SK-N-SH (cell line): ENCODE results near the gene DHRS7C. TPM values are rescaled to one million over a fixed set of nuclear protein-coding genes. Genes with fewer than 3 reads are reported as not detected.

Experiments used
- CTCF ChIA-PET: fragments of 300-600, 350-600 bp; formaldehyde crosslinking; extraction: SDS; loops from one replicate; lab custom pipeline; 2021; lab: Yijun Ruan, JAX
- POLR2A ChIA-PET: fragments of 350-600 bp; sonication (Branson Sonifier 250); formaldehyde crosslinking; extraction: SDS; loops from one replicate; lab custom pipeline; 2020; ENCODE audit warnings: antibody characterized with exemption, inconsistent platforms; lab: Yijun Ruan, JAX
- DNase-seq: peaks from one replicate; pipeline ENCODE4 v3.0.0; 2012
- H2AFZ ChIP-seq: fragments of 200-600 bp; sonication (generic); 2 replicates; pipeline ENCODE4 v1.8.1; 2016; ENCODE audit warnings: antibody characterized with exemption, mild to moderate bottlenecking, low read depth
- H3F3A ChIP-seq: fragments of 200-600 bp; sonication (generic); replicated peaks from 2 replicates; pipeline ENCODE3; 2016; ENCODE audit warnings: antibody characterized with exemption, mild to moderate bottlenecking; ENCODE audit not compliant: insufficient read depth
- H3K27ac ChIP-seq, 2 experiments: fragments of 200-500 bp in 1 of 2; fragments of 200-600 bp in 1 of 2; sonication (Bioruptor generic) in 1 of 2; sonication (generic), shearing (Covaris generic) in 1 of 2; 2 replicates each; pipeline versions ENCODE4 v1.5.1 to v1.6.1; 2014 to 2016; ENCODE audit warnings: low read depth in 2 of 2, inconsistent platforms in 1 of 2, low read length in 1 of 2, mild to moderate bottlenecking in 1 of 2, mixed read lengths in 1 of 2
- H3K27me3 ChIP-seq: fragments of 200-600 bp; sonication (generic), shearing (Covaris generic); 2 replicates; pipeline ENCODE4 v1.6.1; 2016; ENCODE audit warnings: mixed run types; ENCODE audit not compliant: insufficient read depth
- H3K36me3 ChIP-seq, 2 experiments: fragments of 200-500 bp in 1 of 2; fragments of 200-600 bp in 1 of 2; sonication (Bioruptor generic) in 1 of 2; sonication (generic) in 1 of 2; replicated peaks in 1 of 2; 2 replicates each; pipeline versions ENCODE3 to v1.5.1; 2014 to 2016; ENCODE audit warnings: low read length in 1 of 2, mild to moderate bottlenecking in 1 of 2; ENCODE audit not compliant: insufficient read depth in 2 of 2, control insufficient read depth in 1 of 2
- H3K4me1 ChIP-seq, 2 experiments: fragments of 200-500 bp in 1 of 2; fragments of 200-600 bp in 1 of 2; sonication (Bioruptor generic) in 1 of 2; sonication (generic), shearing (Covaris generic) in 1 of 2; 2 replicates each; pipeline versions ENCODE4 v1.5.1 to v1.6.1; 2014 to 2016; ENCODE audit warnings: low read depth in 1 of 2, low read length in 1 of 2, mixed run types in 1 of 2; ENCODE audit not compliant: insufficient read depth in 2 of 2, control insufficient read depth in 1 of 2
- H3K4me2 ChIP-seq: fragments of 200-600 bp; sonication (generic), shearing (Covaris generic); 2 replicates; pipeline ENCODE4 v1.6.1; 2017; ENCODE audit warnings: mixed run types
- H3K4me3 ChIP-seq, 2 experiments: fragments of 200-500 bp in 1 of 2; fragments of 200-600 bp in 1 of 2; sonication (Bioruptor generic) in 1 of 2; sonication (generic), shearing (Covaris generic) in 1 of 2; 2 replicates each; pipeline versions ENCODE4 v1.5.1 to v1.8.1; 2014 to 2016; ENCODE audit warnings: low read depth in 2 of 2, inconsistent platforms in 1 of 2, low read length in 1 of 2, mild to moderate bottlenecking in 1 of 2, mixed read lengths in 1 of 2, moderate library complexity in 1 of 2
- H3K79me2 ChIP-seq: fragments of 200-600 bp; sonication (generic); 2 replicates; pipeline ENCODE4 v1.8.1; 2017; ENCODE audit warnings: mild to moderate bottlenecking; ENCODE audit not compliant: insufficient read depth
- H3K9ac ChIP-seq: fragments of 200-600 bp; sonication (generic); 2 replicates; pipeline ENCODE4 v1.6.1; 2017; ENCODE audit warnings: mixed run types
- H3K9me2 ChIP-seq: fragments of 200-600 bp; sonication (generic); 2 replicates; pipeline ENCODE4 v1.6.1; 2017; ENCODE audit warnings: mixed run types
- H3K9me3 ChIP-seq: fragments of 200-600 bp; sonication (generic); 2 replicates; pipeline ENCODE4 v1.6.1; 2017; ENCODE audit warnings: mixed run types, mild to moderate bottlenecking, moderate library complexity
- H4K20me1 ChIP-seq: fragments of 200-600 bp; sonication (generic); 2 replicates; pipeline ENCODE4 v1.6.1; 2017; ENCODE audit warnings: mild to moderate bottlenecking, mixed run types; ENCODE audit not compliant: insufficient read depth
- CHD2 ChIP-seq: fragments of 150-350 bp; IDR thresholded peaks from 2 replicates; pipeline ENCODE4 v1.6.1; 2018; ENCODE audit warnings: low read length; ENCODE audit not compliant: partially characterized antibody
- EP300 ChIP-seq, 2 experiments: IDR thresholded peaks; 2 replicates each; pipeline versions ENCODE4 v1.4.0 to v1.6.1; 2012; ENCODE audit warnings: borderline replicate concordance in 1 of 2, low read depth in 1 of 2, low read length in 1 of 2
- EZH2phosphoT487 ChIP-seq: fragments of 200-600 bp; sonication (generic); IDR thresholded peaks from 2 replicates; pipeline ENCODE4 v1.6.1; 2017; ENCODE audit warnings: low read depth, mixed run types, mild to moderate bottlenecking, antibody characterized with exemption, moderate library complexity, borderline replicate concordance
- FOSL2 ChIP-seq: IDR thresholded peaks from 2 replicates; pipeline ENCODE4 v1.4.0; 2012; ENCODE audit warnings: low read depth, mild to moderate bottlenecking, moderate library complexity, borderline replicate concordance
- FOXJ3 ChIP-seq: sonication (generic); formaldehyde crosslinking; IDR thresholded peaks from 2 replicates; pipeline ENCODE4 v1.5.1; 2020; ENCODE audit warnings: mild to moderate bottlenecking, missing genetic modification reagents
- GABPA ChIP-seq: IDR thresholded peaks from 2 replicates; pipeline ENCODE4 v1.4.0; 2012; ENCODE audit warnings: low read depth, mild to moderate bottlenecking
- GATA2 ChIP-seq: sonication (generic); formaldehyde crosslinking; IDR thresholded peaks from 2 replicates; pipeline ENCODE4 v1.5.0; 2020; ENCODE audit warnings: mild to moderate bottlenecking, missing genetic modification reagents
- MXI1 ChIP-seq: IDR thresholded peaks from 2 replicates; pipeline ENCODE4 v1.6.1; 2012; ENCODE audit warnings: mild to moderate bottlenecking, low read depth, low read length, improper control_type of control experiment
- NFIC ChIP-seq: IDR thresholded peaks from 2 replicates; pipeline ENCODE4 v1.4.0; 2012; ENCODE audit warnings: borderline replicate concordance
- PBX3 ChIP-seq: IDR thresholded peaks from 2 replicates; pipeline ENCODE4; 2012
- RCOR1 ChIP-seq: fragments of 150-350 bp; IDR thresholded peaks from 2 replicates; pipeline ENCODE4 v1.6.1; 2017; ENCODE audit warnings: antibody characterized with exemption, low read length
- RFX5 ChIP-seq: IDR thresholded peaks from 2 replicates; pipeline ENCODE4 v1.6.1; 2012; ENCODE audit warnings: mild to moderate bottlenecking, improper control_type of control experiment, low read length
- RXRA ChIP-seq: IDR thresholded peaks from 2 replicates; pipeline ENCODE4 v1.4.0; 2012; ENCODE audit warnings: low read depth, mild to moderate bottlenecking, borderline replicate concordance
- SIN3A ChIP-seq: IDR thresholded peaks from 2 replicates; pipeline ENCODE4 v1.6.1; 2012; ENCODE audit warnings: low read depth, mild to moderate bottlenecking, low read length, moderate library complexity, borderline replicate concordance
- SMC3 ChIP-seq: IDR thresholded peaks from 2 replicates; pipeline ENCODE4 v1.6.1; 2012; ENCODE audit warnings: low read depth, low read length, improper control_type of control experiment
- TCF12 ChIP-seq: IDR thresholded peaks from 2 replicates; pipeline ENCODE4 v1.4.0; 2012
- TEAD4 ChIP-seq: IDR thresholded peaks from 2 replicates; pipeline ENCODE4 v1.4.0; 2012; ENCODE audit warnings: mild to moderate bottlenecking, borderline replicate concordance; ENCODE audit not compliant: insufficient read depth
- USF1 ChIP-seq: IDR thresholded peaks from 2 replicates; pipeline ENCODE4 v1.4.0; 2012; ENCODE audit warnings: low read depth, borderline replicate concordance
- USF2 ChIP-seq: fragments of 150-350 bp; IDR thresholded peaks from 2 replicates; pipeline ENCODE4 v1.6.1; 2017; ENCODE audit warnings: antibody characterized with exemption, low read length, low read depth, borderline replicate concordance
- WGBS: methylation state at CpG from one replicate; pipeline ENCODE4 v1.1.6; 2017; ENCODE audit warnings: low lambda C conversion rate; 5-methylcytosine and 5-hydroxymethylcytosine counted together
- polyA plus RNA-seq, 3 experiments: library from polyadenylated mRNA; depleted of rRNA; stranded (reverse); fragments of >200 nt; gene quantifications; 2 replicates each; pipeline ENCODE4 v1.2.3, GENCODE V29; 2012
- TF ChIP-seq, protein P1 (sequence below): IDR thresholded peaks from 2 replicates; pipeline ENCODE4 v1.6.1; 2012; ENCODE audit warnings: mild to moderate bottlenecking, low read depth, low read length, moderate library complexity

DHRS7C gene
- polyA plus RNA-seq, 1 of the 3 experiments (the other 2 are of a cell fraction) = not detected

DNA sequence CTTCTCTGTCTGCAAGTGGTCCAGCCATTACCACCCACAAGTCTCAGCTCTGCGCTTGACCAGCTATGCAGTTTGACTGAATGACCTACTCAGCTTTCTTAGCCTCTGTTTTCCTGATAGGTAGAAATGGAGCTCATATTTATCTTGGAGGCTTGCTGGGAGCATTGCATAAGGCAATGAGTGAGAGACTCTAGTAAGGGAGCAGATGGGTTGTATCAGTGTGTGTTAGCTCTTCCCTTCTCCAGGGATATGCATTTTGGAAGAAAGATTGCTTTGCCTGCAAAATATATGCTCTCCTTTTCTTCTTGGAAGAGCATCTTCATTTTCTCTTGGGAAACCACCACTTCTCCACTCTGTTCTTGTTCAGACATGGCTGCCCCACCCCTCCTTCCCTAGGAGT is 26.1 kb downstream of the DHRS7C start:
- Histone ChIP-seq H2AFZ (no peak overlapping the region), H3K4me3 (no peak overlapping the region), H4K20me1 (no peaks in the 10 kb centered on the region), H3K36me3 (no peaks in the 10 kb centered on the region), H3K9me2 (no peaks in the 10 kb centered on the region), H3K27ac (no peak overlapping the region), H3K9ac (no peak overlapping the region), H3F3A (no peaks in the 10 kb centered on the region), H3K79me2 (no peaks in the 10 kb centered on the region), H3K4me1 (no peaks in the 10 kb centered on the region), H3K27me3 (peaks cover 38% of the 10 kb centered on the region; the same call in 1 of the 2 replicates), H3K4me2 (no peak overlapping the region), H3K9me3 (no peaks in the 10 kb centered on the region)
- TF ChIP-seq CHD2 (no peak), NFIC (no peak), FOSL2 (no peak), GATA2 (no peak), SIN3A (no peak), SMC3 (no peak), RFX5 (no peak), RXRA (no peak), USF1 (no peak), PBX3 (no peak), MXI1 (no peak), RCOR1 (no peak), GABPA (no peak), TEAD4 (no peak)
- DNase-seq = no peak
- POLR2A ChIA-PET = no interaction called here
- WGBS = 18% methylated on average over 1 of the region's 1 CpG
- CTCF ChIA-PET = no interaction called here

- Histone ChIP-seq H3K27ac (no peak overlapping the region), H3K4me3 (no peak overlapping the region), H3K36me3 (no peaks in the 10 kb centered on the region), H2AFZ (no peak overlapping the region), H3F3A (no peaks in the 10 kb centered on the region), H3K27me3 (peaks cover 22% of the 10 kb centered on the region; the same call in 1 of the 2 replicates), H3K4me2 (no peak overlapping the region), H3K9me2 (no peaks in the 10 kb centered on the region), H3K79me2 (no peaks in the 10 kb centered on the region), H3K9me3 (no peaks in the 10 kb centered on the region), H4K20me1 (no peaks in the 10 kb centered on the region), H3K4me1 (no peaks in the 10 kb centered on the region), H3K9ac (no peak overlapping the region)
- WGBS = 9% methylated on average over 4 of the region's 4 CpGs
- CTCF ChIA-PET = no interaction called here
- no peak for DNase-seq
- POLR2A ChIA-PET = no interaction called here
- TF ChIP-seq USF1 = no peak
- TF ChIP-seq RXRA = no peak
- TF ChIP-seq PBX3 = no peak
- TF ChIP-seq GATA2 = no peak
- no peak for TF ChIP-seq EP300 (IDR thresholded peaks at IDR 0.05; ENCODE audit: borderline replicate concordance in 1 of 2, low read depth in 1 of 2, low read length in 1 of 2)
- no peak for TF ChIP-seq FOXJ3 (CRISPR knock-in tag)
- no peak for TF ChIP-seq MXI1
- TF ChIP-seq TCF12 = no peak
- TF ChIP-seq, protein P1, sequence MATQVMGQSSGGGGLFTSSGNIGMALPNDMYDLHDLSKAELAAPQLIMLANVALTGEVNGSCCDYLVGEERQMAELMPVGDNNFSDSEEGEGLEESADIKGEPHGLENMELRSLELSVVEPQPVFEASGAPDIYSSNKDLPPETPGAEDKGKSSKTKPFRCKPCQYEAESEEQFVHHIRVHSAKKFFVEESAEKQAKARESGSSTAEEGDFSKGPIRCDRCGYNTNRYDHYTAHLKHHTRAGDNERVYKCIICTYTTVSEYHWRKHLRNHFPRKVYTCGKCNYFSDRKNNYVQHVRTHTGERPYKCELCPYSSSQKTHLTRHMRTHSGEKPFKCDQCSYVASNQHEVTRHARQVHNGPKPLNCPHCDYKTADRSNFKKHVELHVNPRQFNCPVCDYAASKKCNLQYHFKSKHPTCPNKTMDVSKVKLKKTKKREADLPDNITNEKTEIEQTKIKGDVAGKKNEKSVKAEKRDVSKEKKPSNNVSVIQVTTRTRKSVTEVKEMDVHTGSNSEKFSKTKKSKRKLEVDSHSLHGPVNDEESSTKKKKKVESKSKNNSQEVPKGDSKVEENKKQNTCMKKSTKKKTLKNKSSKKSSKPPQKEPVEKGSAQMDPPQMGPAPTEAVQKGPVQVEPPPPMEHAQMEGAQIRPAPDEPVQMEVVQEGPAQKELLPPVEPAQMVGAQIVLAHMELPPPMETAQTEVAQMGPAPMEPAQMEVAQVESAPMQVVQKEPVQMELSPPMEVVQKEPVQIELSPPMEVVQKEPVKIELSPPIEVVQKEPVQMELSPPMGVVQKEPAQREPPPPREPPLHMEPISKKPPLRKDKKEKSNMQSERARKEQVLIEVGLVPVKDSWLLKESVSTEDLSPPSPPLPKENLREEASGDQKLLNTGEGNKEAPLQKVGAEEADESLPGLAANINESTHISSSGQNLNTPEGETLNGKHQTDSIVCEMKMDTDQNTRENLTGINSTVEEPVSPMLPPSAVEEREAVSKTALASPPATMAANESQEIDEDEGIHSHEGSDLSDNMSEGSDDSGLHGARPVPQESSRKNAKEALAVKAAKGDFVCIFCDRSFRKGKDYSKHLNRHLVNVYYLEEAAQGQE = no peak
- TF ChIP-seq EZH2phosphoT487 = no peak
- no peak for TF ChIP-seq USF2
- TF ChIP-seq RCOR1 = no peak
These were observed 27.7 kb downstream of the DHRS7C start for GRCh38 chr17:9763643-9764042.
